ENCODE data around the gene DMRTC2. TPM values are rescaled to one million over a fixed set of nuclear protein-coding genes. Genes with fewer than 3 reads are reported as not detected.

Gene DMRTC2
- total and polyA plus RNA-seq, 2 of the 8 experiments (the other 6 are each of a cell fraction or from before 2014, with no cell fraction given) = not detected

DNA sequence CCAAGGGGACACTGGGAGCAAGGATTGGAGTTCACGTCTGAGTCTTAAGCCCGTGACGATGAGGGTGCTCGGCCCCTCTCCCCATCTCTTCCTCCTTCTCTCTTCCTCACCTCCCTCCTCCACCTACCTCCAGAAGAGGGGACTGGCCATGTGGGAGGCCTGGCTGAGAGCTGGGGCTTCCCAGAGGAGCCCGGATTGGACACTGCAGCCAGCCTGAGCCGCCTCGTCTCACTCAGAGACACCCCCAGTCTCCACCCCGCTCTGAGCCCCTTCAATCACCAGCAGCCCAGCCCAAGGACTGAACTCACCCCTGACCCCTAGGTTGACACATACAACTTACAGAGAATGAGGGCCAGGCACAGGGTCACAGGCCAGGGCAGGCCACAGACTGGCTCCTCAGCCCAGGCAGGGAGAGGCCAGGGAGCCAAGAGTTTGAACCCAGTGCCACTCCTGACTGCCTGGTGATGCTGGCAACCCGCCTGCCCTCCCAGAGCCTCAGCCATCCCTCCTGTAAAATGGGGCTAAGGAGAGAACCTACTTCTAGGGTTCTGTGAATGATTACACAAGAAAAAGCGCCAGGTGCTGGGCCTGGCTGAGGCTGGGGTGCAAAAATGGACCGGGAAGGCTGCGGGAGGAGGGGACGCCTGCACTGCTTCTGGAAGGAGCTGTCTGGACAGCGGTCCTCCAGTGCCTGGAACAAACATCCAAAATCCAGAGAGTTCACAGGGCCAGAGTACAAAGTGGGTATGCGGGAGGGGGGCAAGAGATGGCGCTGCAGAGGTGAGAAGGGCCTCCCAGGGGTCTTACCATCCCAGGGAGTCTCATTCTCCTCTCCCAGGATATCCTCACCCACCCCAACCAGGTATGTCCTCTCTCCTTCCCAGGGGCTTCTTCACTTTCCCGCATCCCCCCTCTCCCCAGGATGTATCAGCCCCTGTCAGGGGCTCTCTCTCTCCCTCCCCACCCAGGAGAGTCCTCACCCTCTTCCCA lies 33.4 kb downstream of the DMRTC2 start (continued):
- TF ChIP-seq, protein P1, sequence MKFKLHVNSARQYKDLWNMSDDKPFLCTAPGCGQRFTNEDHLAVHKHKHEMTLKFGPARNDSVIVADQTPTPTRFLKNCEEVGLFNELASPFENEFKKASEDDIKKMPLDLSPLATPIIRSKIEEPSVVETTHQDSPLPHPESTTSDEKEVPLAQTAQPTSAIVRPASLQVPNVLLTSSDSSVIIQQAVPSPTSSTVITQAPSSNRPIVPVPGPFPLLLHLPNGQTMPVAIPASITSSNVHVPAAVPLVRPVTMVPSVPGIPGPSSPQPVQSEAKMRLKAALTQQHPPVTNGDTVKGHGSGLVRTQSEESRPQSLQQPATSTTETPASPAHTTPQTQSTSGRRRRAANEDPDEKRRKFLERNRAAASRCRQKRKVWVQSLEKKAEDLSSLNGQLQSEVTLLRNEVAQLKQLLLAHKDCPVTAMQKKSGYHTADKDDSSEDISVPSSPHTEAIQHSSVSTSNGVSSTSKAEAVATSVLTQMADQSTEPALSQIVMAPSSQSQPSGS (IDR thresholded peaks at IDR 0.05; ENCODE audit: low read length) = no peak
- no peak for TF ChIP-seq BRCA1 (IDR thresholded peaks at IDR 0.05; ENCODE audit: low read depth, low read length)
- no peak for TF ChIP-seq HDAC6 (IDR thresholded peaks at IDR 0.05; ENCODE audit: low read depth, low read length)
- no peak for TF ChIP-seq CBX8 (IDR thresholded peaks at IDR 0.05; ENCODE audit: borderline replicate concordance, low read depth, low read length)
- no peak for TF ChIP-seq CTBP2 (IDR thresholded peaks at IDR 0.05; ENCODE audit: borderline replicate concordance, insufficient read depth, insufficient read length, low read length)
- TF ChIP-seq TAF1 (IDR thresholded peaks at IDR 0.05; ENCODE audit: low read depth, low read length) = no peak
- no peak for TF ChIP-seq NANOG (IDR thresholded peaks at IDR 0.05; ENCODE audit: insufficient read depth, low read depth, low read length, poor library complexity, severe bottlenecking)
- TF ChIP-seq MAFK (IDR thresholded peaks at IDR 0.05; ENCODE audit: low read depth, low read length) = no peak
- TF ChIP-seq, protein P2, sequence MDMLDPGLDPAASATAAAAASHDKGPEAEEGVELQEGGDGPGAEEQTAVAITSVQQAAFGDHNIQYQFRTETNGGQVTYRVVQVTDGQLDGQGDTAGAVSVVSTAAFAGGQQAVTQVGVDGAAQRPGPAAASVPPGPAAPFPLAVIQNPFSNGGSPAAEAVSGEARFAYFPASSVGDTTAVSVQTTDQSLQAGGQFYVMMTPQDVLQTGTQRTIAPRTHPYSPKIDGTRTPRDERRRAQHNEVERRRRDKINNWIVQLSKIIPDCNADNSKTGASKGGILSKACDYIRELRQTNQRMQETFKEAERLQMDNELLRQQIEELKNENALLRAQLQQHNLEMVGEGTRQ (IDR thresholded peaks at IDR 0.05; ENCODE audit: low read length) = no peak
- TF ChIP-seq ZNF274 (IDR thresholded peaks at IDR 0.05; ENCODE audit: borderline replicate concordance, extremely low read depth, low read length) = no peak
